NT2/D1 (cell line): ENCODE results near the gene RPL38.
A peak's percentile ranks its signal among the peaks of the same experiment; 100 is the strongest.

Experiments used
- DNase-seq: peaks from one replicate; pipeline ENCODE4 v3.0.0-alpha.2; 2011; ENCODE audit warnings: low read depth, low spot score
- H3K27me3 ChIP-seq: 2 replicates; pipeline ENCODE4 v1.6.0; 2011; ENCODE audit warnings: mild to moderate bottlenecking; ENCODE audit not compliant: insufficient read length, insufficient read depth
- H3K36me3 ChIP-seq: 2 replicates; pipeline ENCODE4 v1.6.1; 2011; ENCODE audit warnings: mild to moderate bottlenecking, low read length, mixed read lengths; ENCODE audit not compliant: insufficient read depth, insufficient read length
- H3K4me1 ChIP-seq: 2 replicates; pipeline ENCODE4 v1.5.1; 2011; ENCODE audit not compliant: insufficient read depth, insufficient read length
- H3K4me3 ChIP-seq: 2 replicates; pipeline ENCODE4 v1.5.1; 2011; ENCODE audit warnings: low read depth; ENCODE audit not compliant: insufficient read length
- H3K9ac ChIP-seq: 2 replicates; pipeline ENCODE4 v1.6.0; 2011; ENCODE audit warnings: low read depth; ENCODE audit not compliant: insufficient read length
- H3K9me3 ChIP-seq: 2 replicates; pipeline ENCODE4 v1.5.1; 2011; ENCODE audit warnings: mild to moderate bottlenecking, low read length; ENCODE audit not compliant: insufficient read depth
- SUZ12 ChIP-seq: IDR thresholded peaks from 2 replicates; pipeline ENCODE4 v1.6.1; 2011; ENCODE audit not compliant: insufficient read length, insufficient read depth; ENCODE audit errors: extremely low read depth
- YY1 ChIP-seq: IDR thresholded peaks from 2 replicates; pipeline ENCODE4 v1.6.1; 2011; ENCODE audit not compliant: insufficient read length, insufficient read depth
- ZNF274 ChIP-seq: IDR thresholded peaks from 2 replicates; pipeline ENCODE4 v1.6.1; 2011; ENCODE audit warnings: mild to moderate bottlenecking, low read depth, low read length

RPL38 gene

DNA sequence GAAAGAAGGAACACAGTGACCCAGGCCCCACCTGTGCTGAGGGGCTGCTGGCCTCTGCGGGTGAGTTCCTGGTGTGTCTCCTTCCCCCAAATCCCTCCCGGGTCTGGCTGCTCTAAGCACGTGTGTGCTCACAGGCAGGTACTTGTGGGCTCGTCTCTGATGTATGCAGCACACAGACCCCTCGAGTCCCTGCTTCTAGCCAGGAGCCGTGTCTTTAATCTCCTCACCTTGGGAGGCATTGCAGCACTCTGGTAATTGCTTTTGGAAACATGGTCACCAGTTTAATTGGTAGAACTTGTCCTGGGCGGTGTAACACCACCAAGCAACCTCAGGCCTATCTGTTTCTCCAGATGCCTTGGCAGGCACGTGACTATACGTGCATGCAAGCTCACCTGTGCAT lies 8.8 kb upstream of the RPL38 start:
- Histone ChIP-seq H3K4me3 (no peak overlapping the region), H3K9me3 (no peaks in the 10 kb centered on the region), H3K4me1 (peaks cover 14% of the 10 kb centered on the region), H3K36me3 (no peaks in the 10 kb centered on the region), H3K9ac (no peak overlapping the region), H3K27me3 (peaks cover 14% of the 10 kb centered on the region)
- no peak for DNase-seq
- TF ChIP-seq ZNF274 (no peak), YY1 (no peak), SUZ12 (no peak)

DNA sequence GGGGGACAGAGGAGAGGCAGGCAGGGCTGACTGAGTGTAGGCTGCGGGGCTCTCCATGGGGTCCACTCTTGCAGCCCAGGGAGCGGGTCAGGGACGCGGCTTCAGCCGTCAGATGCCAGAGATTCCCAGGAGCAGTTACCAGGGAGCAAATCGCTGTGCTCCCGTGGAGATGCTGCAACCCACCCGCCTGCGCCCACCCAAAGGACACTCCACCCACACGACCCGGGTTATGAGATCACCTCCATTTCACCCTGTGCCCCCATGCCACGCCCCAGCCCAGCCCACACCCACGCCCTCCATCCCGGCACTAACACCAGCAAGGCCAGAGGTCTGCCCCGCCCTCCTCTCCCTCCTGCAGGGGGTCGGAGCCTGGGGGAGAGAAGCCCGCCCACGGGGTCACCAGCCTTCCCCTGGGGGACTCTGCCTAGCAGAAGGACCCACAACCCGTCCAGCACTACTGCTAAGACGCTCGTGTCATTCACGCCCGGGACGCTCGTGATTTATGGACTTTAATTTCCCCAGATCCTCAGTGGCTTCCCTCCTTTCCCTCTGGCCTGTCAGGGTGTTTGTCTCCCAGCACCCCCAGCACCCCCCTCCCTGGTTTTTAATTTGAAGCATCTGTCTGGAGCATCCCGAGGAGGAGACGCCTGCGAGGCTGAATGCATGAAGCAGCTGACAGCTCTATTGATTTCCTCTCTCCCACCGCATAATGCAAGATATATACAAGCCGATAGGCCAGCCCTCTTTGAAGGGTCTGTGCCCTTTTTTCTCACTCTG lies 6.7 kb upstream of the RPL38 start:
- Histone ChIP-seq H3K36me3 (no peaks in the 10 kb centered on the region), H3K9ac (no peak overlapping the region), H3K4me3 (no peak overlapping the region), H3K9me3 (no peaks in the 10 kb centered on the region), H3K4me1 (peaks cover 13% of the 10 kb centered on the region), H3K27me3 (peaks cover 34% of the 10 kb centered on the region)
- DNase-seq = no peak
- TF ChIP-seq ZNF274 = no peak
- TF ChIP-seq SUZ12 = no peak
- TF ChIP-seq YY1 = no peak

DNA sequence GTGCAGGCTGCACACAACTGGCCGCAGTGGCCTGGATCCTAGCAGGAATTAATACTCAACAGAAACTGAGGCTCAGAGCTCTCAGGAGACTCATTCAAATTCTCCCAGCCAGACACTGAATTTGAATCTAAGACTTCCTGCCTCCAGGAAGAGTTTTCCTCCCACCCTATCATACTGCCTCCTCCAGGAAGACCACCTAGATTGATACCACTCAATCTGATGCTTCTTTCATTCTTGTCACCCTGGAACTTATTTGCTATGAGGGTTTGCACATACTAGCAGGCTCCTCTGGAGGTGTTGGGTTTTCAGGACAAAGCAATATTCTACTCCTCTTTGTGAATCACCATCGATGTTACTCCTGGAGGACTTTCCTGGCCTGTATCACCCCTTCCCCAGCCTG lies 5.7 kb upstream of the RPL38 start:
- H3K9me3 ChIP-seq = no peaks in the 10 kb centered on the region
- TF ChIP-seq YY1 (no peak), ZNF274 (no peak), SUZ12 (no peak)
- peaks cover 35% of the 10 kb centered on the region for H3K27me3 ChIP-seq
- H3K36me3 ChIP-seq = no peaks in the 10 kb centered on the region
- peaks cover 13% of the 10 kb centered on the region for H3K4me1 ChIP-seq
- no peak for DNase-seq
- no peak overlapping the region for H3K9ac ChIP-seq
- no peak overlapping the region for H3K4me3 ChIP-seq

DNA sequence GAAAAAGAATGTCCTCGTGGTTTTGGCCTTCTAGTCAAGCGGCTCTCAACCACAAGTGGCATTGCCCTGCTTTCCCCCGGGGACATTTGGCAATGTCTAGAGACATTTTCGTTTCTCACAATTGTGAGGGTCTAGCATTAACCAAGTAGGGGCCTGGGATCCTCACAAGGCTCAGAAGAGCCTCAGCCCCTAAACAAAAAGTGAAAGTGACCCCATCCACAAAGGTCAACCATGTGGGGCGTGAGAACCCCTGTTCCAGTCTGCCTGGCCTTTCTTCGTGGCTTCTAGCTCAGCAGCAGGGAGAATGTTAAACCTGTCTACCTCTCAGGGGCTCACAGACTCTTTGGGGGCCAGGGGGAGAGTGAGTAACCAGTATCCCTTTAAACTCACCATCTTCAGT lies 4.8 kb upstream of the RPL38 start:
- no peaks in the 10 kb centered on the region for H3K36me3 ChIP-seq
- no peaks in the 10 kb centered on the region for H3K9me3 ChIP-seq
- H3K9ac ChIP-seq = no peak overlapping the region
- H3K4me3 ChIP-seq = no peak overlapping the region
- TF ChIP-seq ZNF274 (no peak), SUZ12 (no peak), YY1 (no peak)
- DNase-seq = no peak
- H3K4me1 ChIP-seq = peaks cover 9% of the 10 kb centered on the region
- H3K27me3 ChIP-seq = peaks cover 33% of the 10 kb centered on the region

DNA sequence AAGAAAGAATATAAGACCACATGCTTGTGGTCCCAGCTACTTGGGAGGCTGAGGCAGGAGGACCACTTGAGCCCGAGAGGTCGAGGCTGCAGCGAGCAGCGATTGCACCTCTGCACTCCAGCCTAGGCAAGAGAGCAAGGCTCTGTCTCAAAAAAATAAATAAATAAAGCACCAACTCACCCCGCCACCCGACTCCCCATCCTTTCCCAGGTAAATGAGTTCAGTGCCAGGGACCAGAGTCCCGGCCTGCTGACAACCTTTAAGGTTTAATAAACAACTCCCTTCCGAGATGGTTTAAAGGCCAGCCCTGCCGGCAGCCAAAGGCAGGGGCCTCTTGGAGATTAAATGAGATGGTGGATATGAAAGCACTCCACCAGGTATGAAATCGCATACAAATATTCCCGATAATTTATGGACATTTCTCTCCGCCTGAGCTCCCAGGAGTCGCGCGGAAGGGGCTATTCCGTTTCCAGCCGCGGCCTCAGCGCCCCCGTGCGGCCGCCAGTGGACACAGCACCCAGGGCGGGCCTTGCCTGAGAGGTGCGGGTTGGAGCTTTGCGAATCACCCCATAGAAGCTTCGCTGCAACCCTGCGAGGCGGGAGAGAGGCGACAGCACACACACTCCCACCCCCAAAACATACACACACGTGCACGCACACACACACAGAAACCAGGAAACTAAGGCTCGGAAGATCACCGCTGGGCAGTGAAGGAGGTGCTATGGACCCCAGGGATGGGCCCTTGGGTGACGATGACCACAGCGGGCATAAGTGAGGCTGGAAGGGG lies 4.0 kb upstream of the RPL38 start:
- H3K36me3 ChIP-seq = peaks cover 8% of the 10 kb centered on the region
- peaks cover 6% of the 10 kb centered on the region for H3K4me1 ChIP-seq
- no peak for TF ChIP-seq SUZ12
- TF ChIP-seq ZNF274 = no peak
- TF ChIP-seq YY1 = no peak
- DNase-seq = no peak
- peaks cover 33% of the 10 kb centered on the region for H3K27me3 ChIP-seq
- H3K4me3 ChIP-seq = no peak overlapping the region
- H3K9ac ChIP-seq = peak overlapping the region; percentile 33
- no peaks in the 10 kb centered on the region for H3K9me3 ChIP-seq

DNA sequence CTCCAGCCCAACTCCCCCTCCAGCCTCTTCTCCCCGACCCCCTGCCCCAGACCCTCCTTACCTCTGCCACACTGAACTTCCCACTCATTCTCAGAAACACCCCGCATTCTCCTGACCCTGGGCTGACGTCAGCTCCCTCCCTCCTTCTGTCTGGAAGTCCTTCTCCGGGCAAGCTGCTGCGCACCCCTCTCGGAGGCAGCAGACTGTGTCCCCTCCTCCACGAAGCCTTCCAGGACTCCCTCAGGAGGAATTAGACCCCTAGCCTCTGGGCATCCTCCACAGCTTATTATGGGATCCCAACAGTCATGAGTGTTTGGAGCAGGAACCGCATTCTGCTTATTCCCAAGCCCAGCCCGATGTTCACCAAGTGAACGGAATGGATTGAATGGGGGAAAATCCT lies 3.4 kb upstream of the RPL38 start:
- no peak for TF ChIP-seq YY1
- no peak for TF ChIP-seq ZNF274
- TF ChIP-seq SUZ12 = no peak
- Histone ChIP-seq H3K9ac (no peak overlapping the region), H3K36me3 (peaks cover 14% of the 10 kb centered on the region), H3K4me3 (no peak overlapping the region), H3K9me3 (no peaks in the 10 kb centered on the region), H3K4me1 (peaks cover 6% of the 10 kb centered on the region), H3K27me3 (peaks cover 33% of the 10 kb centered on the region)
- no peak for DNase-seq

DNA sequence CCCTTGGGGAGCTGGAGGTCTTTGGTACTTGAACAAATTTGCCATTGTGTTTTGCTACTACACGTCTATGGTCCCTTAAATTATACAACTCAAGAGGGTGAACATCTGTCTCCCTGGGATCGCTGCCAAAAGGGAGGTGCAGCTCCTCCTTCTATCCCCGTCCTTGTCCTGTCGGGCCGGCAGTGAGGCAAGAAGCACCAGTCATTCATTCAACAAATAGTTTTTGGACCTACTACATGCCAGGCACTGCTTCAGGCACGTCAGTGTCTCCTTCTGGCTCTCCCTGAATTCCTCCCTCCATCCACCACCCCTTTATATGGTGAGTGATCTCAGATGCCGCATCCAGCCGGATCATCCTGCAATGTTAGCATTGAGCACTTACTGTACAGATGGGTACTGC lies 2.2 kb upstream of the RPL38 start:
- H3K27me3 ChIP-seq = peaks cover 33% of the 10 kb centered on the region
- H3K4me3 ChIP-seq = no peak overlapping the region
- H3K9me3 ChIP-seq = no peaks in the 10 kb centered on the region
- H3K36me3 ChIP-seq = peaks cover 25% of the 10 kb centered on the region
- DNase-seq = no peak
- no peak overlapping the region for H3K9ac ChIP-seq
- H3K4me1 ChIP-seq = peaks cover 6% of the 10 kb centered on the region
- TF ChIP-seq SUZ12 (no peak), YY1 (no peak), ZNF274 (no peak)
